ENCODE data around the gene PNCK.
"Not testable (repeated sequence)": the region's sequence is repeated elsewhere in the genome, so short reads cannot be mapped to it uniquely, and the experiment has no call there.

The PNCK gene

GRCh38 chrX:153673428-153674218 lies at the start of gene PNCK:
Gene PNCK, minus strand, starts transcription at chrX:153673813. Its CDS starts 737 bp downstream, at chrX:153673076.
- no peak for DNase-seq

DNA sequence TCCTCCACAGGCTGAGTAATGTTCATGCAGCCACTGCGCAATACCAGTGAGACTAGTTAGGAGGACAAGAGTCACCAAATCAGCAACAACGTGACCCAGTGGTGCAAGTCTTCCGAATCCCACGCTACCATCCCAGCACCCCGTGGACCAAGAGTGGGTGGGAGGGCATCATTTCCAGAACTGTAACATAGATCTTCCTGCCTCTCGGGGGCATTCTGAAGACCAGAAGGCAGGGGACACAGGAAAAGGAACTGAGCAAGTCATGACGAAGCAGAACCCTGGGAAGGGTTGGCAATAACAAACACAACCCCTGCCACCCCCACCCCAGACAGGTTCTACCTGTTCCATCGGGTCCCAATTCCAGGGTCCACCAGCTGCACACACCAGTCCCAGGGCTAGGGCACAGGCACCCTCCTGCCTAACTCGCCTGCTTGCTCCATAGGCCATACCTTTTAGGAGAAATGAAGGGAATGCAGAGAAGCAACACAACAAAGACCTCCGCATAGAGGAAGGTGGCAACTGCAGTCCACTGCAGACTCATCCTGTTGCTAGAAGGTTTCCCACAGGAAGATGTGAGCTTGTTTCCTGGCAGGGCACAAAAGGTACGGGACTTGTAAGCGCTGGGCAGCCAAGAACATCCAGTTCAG lies 49.2 kb upstream of the PNCK start:
- no peak for DNase-seq

- no peak for DNase-seq
Measured at GRCh38 chrX:153719701-153720100, 46.1 kb upstream of the PNCK start.

DNA sequence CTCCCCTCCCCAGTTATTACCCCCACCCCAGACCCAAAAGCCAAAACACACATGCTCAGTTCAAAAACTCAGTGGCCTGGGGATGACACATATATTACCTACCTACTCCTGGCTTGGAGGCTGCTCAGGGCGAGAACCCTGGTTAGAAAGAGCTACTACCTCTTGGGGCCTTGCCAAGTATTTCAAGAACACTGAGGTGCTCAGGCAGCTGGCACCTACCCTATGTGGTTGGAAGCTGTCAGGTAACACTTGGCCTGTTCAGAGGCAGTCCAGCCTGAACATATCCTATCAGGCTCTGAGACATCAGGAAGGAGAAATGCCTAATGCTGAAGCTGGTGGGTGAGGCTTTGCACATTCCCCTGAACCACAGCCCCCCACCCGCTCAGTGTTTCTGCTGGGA lies 45.6 kb upstream of the PNCK start:
- no peak for DNase-seq

- no peak for DNase-seq
Measured at GRCh38 chrX:153717445-153717844, 43.8 kb upstream of the PNCK start.

- no peak for DNase-seq
Measured at GRCh38 chrX:153714256-153714655, 40.6 kb upstream of the PNCK start.

DNA sequence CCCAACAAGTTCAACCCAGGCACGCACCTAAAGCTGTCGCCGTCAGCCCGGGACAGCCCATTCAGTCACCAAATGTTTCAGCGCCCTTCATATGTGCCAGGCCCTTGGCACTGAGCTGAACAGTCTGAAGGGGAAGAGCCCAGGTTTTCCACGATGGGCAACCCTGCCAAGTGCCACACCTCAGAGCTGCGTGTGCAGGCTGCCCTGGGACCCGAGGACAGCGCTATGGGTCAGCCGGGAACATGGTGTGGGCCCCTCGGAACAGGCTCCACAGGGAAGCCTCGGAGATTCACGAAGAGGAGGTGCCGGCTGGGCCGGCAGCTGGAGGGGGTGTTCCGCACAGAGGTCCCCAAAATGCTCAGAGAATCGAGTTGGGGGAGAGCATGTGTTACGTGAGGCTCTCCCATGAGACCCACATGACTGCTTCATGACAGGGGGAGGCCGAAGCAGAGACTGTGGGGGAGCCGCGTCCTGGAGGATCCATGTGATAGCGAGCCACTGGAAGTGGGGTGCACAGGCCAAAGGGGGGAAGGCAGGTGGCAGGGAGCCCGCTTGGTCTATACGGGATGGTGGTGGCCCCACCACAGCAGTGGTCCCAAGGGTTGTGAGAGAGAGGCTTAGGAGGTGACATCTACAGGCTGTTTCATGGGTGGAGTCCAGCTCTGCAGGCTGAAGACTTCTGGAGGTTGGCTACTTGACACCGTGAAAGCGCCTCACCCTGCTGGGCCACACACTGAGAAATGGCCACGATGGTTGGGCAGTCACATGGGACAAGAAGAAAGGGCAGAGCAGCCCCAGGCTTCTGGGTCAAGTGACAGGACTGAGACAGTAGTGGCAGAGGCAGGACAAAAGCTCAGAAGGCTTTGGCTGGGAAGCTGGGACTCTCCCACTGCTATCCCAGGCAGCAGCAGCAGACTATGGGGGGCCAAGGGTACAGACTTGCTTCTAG lies 36.4 kb upstream of the PNCK start:
- no peak for DNase-seq

DNA sequence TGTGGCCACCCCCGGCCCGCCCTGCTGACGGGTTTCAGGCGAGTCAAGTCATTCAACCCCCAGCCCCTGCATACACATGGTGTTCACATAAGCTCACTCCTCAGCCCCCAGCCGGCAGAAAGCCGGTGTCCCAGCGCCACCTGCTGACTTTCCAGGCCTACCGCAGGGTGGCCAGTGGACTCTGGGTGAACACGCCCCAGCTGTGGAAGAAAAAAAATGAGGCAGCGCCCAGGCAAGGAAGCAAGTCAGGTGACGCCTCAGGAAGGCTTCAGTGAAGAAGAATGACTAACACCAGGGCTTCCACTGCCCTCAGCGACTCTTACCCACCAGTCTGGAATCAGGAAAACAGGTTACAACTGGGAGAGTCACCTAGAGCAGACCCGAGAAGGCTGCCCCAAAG lies 34.8 kb upstream of the PNCK start:
- DNase-seq: no peak

GRCh38 chrX:153707406-153707805 lies 33.8 kb upstream of the PNCK start:
- no peak for DNase-seq

DNA sequence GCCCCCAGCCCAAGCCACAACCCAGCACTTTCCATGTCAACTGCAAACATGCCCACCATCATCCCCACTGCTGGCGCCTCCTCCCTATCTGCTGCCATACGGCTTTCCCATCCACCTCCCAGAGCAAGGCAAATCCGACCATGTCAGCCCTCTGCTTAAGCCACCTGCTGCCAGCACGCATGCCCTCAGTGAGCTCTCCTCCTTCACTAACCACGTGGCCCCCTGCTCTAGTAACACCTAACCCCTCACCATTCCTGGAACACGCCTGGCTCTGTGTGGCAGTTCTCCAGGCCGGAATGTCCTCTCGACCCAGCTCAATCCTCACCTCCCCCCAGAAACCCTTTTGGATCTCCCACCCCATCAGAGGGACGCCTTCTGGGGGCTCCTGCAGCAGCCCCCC lies 33.2 kb upstream of the PNCK start:
- DNase-seq: no peak

DNA sequence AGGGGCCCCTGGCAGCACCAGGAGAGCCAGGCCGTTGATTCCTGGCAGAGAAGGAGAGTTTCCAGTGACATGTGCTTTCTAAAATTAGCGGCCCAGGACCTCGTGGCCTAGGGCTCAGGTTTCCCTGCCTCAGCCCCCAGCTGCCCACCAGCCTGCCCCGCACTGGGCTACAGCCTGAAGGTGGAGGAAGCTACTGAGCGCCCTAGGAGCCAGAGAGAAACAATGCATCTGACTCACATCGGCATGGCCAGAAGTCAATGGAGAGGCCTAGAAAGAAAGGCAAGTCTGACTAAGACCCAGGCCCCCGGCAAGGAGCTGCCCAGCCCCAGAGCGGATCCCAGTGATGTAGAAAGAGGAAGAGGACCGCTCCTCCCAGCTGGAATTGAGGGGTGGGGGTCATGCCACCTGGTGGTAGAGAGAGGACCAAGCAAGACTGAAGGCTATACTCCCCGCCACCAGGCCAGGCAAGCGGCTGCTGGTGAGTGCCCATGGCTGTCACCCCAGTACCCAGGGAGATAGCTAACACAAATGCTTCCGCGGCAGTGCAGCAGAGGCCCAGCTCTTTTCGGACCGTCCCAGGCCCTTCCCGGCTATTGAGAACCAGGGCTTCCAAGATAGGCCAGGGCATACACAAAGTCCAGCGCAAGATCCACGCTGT lies 31.9 kb upstream of the PNCK start:
- not testable (repeated sequence) for DNase-seq

GRCh38 chrX:153704631-153705402 lies 31.2 kb upstream of the PNCK start:
- DNase-seq: not testable (repeated sequence)

DNA sequence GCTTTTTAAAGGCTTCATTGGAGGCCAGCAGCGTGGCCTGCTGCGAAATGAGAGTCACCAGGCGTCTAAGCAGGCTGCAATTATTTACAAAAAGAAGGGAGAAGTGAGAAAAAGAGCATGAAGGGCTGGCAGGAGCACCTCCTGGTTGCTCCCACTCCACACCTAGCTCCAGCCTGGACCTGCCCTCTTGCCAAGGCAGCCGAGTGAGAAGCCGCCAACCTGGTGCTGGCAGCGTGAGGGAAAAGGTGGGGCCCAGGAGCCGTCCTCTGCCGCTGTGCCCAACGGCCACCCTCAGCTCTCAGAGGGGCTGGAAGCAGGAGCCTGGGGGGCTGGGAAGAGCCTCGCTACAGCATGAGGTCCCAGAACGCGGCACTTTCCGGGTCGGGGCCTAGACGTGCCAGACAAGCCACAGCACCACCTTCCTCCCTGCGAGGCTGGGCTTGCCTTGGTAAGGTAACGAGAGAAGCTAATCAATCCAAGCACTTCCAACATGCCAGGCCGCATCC lies 30.5 kb upstream of the PNCK start:
- DNase-seq: no peak

DNA sequence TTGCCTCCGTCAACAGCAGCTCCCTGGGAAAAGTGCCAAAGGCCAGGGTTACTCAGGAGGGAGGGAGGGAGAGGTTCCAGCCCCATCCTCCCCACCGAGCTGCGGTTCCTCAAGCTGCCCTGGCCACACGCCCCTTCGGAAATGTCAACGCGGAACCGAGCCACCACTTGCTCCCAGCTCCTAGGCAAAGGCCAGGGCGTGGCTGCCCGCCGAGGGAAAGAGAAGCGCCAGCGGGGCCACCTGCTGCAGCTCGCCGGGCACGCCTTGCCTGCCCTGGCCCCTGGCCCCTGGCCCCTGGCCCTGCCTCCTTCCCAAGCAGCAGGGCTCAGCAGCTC lies 29.4 kb upstream of the PNCK start:
- DNase-seq: no peak

DNA sequence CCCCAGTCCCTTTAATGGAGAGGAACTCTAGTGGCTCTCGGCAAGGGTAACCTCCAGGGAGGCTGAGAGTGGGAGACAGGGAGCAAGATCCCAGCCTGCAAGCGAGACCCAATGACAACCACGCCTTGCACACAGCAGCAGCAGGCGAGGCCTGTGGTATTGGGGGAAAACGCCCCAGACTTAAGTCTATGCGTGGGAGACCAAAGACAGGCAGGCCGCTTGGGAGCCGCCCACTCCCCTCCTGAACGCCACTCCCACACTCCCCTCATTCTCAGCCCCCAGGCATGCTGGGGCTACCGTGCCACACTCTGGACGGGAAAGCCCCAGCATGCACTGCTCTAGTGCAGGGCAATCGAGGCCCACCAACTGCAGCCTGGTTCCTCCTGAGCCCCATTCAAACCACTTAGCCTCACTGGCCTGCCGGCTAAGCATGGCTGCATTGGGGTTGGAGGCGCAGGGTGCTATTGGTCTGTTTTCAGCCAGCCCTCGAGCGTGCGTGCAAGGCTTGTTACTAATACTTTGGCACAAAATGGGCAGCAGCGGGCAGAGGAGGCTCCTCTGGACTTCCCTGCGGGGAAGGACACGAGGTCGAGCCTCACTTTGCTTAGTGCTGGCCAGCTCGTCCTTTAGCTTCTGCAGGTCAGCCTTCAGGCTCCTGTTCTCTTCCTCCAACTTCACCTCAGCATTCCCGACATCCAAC lies 28.9 kb upstream of the PNCK start:
- DNase-seq: no peak

- DNase-seq: no peak
Measured at GRCh38 chrX:153701706-153702105, 28.1 kb upstream of the PNCK start.

DNA sequence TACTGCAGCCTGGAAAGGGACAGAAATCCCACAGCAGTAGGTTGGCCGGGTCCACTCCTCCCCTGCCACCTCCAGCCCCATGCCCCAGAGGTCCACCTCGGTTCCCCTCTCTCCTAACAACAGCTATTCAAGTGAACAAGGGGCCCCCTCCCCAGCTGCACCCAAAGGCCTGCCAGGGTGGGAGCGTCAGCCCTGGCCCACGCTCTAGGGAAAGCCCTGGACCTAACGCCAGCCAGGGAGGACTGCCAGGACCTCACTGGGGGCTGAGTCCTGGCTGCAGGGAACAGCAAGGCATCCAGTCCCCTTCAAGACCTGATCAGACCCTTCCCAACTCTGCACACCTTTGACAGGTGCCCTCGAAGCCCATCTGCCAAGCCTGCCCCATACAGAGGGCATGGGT lies 27.4 kb upstream of the PNCK start:
- no peak for DNase-seq

DNA sequence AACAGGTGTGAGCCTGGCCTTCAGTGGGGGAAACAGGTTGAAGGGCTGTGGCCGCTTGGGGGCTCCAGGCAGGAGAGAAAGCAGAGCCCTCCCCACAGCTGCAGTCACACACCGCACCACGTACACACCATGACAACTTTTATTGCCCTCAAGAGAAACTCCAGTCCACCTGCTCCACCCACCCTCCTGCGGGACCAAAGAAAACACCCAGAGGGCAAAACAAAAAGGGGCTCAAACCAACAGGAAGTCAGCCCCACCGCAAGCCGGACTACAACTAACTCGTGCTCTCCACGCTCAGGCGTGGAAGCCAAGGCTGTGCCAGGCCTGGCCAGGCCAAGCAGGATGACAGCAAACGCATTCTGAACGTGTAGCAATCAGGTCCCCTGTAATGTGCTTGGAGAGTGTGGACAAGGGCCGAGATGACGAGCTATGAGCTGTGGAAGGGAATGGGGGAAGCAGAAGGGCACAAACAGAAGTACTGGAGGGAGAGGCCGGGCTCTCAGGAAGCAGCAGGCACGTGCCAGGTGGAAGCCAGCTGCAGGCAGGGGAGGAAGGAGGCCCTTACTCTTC lies 26.8 kb upstream of the PNCK start:
- no peak for DNase-seq

DNA sequence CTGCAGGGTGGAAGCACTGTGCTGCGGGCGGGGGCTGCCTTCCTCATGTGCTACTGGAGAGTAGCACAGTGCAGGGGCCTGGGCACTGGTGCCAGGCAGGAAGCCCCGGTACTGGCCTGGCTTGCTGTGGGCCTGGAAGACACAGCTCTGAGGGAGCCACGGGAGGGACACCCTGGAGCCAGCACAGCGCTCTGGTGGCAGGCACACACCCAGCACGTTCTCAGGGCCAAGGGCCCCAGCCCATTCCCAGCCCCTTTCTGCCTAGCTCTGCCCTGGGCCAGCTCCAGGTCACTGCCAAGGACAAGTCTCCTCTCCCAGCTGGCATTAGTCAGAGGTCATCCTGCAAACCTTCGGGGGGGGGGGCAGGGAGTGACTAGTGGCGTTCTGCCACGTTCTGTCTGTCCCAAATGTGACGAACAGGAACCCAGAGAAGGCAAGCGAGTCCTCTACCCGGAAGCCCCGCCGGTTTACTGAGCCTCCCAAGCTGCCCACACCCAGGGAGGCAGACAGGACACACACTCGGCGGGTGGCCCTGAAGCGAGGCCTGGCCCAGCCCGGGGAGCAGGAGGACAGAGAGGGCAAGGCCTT lies 26.3 kb upstream of the PNCK start:
- DNase-seq: not testable (repeated sequence)

- DNase-seq: not testable (repeated sequence)
Measured at GRCh38 chrX:153699210-153699783, 25.7 kb upstream of the PNCK start.

All from SHP77 treated with DMSO at 0.1 percent for 48 hours (cell line).